ENCODE measurements around the gene SMIM10. TPM values are rescaled to one million over a fixed set of nuclear protein-coding genes. Genes with fewer than 3 reads are reported as not detected.
A peak's percentile ranks its signal among the peaks of the same experiment; 100 is the strongest.
"Not testable (repeated sequence)": the region's sequence is repeated elsewhere in the genome, so short reads cannot be mapped to it uniquely, and the experiment has no call there.

The SMIM10 gene
- total RNA-seq (1 to 10 TPM; 4.0 to 5.7 TPM), polyA plus RNA-seq (1 to 10 TPM; 5.7 to 6.6 TPM)
- long read RNA-seq, donor 1, transcript SMIM10-201 (1 exons, 1,536 nt), result major isoform, 10 of 10 reads
- long read RNA-seq, donor 1, partial matches to known transcripts, result 0 of 10 reads
- long read RNA-seq, donor 1, other reads (novel, unspliced or antisense), result 0 of 10 reads
- long read RNA-seq, donor 2, result 0 reads
- long read RNA-seq, donor 3, partial matches to known transcripts, result 0 of 4 reads
- long read RNA-seq, donor 3, other reads (novel, unspliced or antisense), result 0 of 4 reads
- long read RNA-seq, donor 4, transcript SMIM10-201 (1 exons, 1,536 nt), result major isoform, 6 of 6 reads
- long read RNA-seq, donor 4, partial matches to known transcripts, result 0 of 6 reads
- long read RNA-seq, donor 4, other reads (novel, unspliced or antisense), result 0 of 6 reads
- long read RNA-seq, donor 5, transcript SMIM10-201 (1 exons, 1,536 nt), result major isoform, 12 of 12 reads
- long read RNA-seq, donor 5, partial matches to known transcripts, result 0 of 12 reads
- long read RNA-seq, donor 5, other reads (novel, unspliced or antisense), result 0 of 12 reads

DNA sequence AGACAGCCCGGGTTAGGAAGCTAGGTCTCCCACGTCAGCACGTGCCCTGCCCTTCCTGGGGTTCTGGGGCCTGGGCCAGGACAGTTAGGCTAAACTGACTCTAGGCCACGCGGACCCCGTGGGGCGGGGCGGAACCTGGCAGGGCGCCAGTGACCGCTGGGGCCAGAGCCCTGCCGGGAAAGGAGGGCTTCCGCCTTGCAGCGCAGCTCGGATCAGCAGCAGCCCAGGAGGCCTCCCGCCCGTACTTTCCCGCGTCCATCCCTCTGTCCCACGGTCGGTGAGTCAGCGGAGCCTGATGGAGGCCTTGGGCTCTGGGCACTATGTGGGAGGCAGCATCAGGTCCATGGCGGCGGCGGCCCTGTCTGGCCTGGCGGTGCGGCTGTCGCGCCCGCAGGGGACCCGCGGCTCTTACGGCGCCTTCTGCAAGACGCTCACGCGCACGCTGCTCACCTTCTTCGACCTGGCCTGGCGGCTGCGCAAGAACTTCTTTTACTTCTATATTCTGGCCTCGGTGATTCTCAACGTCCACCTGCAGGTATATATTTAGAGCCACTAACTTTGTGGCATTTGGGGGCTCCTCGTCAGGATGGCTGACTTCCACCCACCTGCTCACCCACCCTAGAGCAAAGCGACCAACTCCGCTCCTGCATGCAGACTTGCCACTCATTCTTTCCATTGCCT is at the start of gene SMIM10:
SMIM10 (plus strand) TSS at position 191 of the 681 bp plus-strand sequence; CDS start at position 296, 105 bp downstream.
- H3K36me3 ChIP-seq (ENCODE audit: control insufficient read depth in 4 of 4, insufficient read depth in 4 of 4, low read length in 4 of 4), result no peaks in the 10 kb centered on the region
- TF ChIP-seq CTCF (IDR thresholded peaks at IDR 0.05; ENCODE audit: control extremely low read depth, extremely low read depth), result no peak
- peaks cover 0 to 12% (median 2%) of the 10 kb centered on the region in 3 donors for H3K27me3 ChIP-seq (ENCODE audit: control insufficient read depth in 3 of 3, insufficient read depth in 3 of 3, low read length in 2 of 3)
- no peaks in the 10 kb centered on the region for H3K4me1 ChIP-seq (ENCODE audit: control insufficient read depth in 5 of 5, insufficient read depth in 5 of 5, low read length in 5 of 5)
- peak within 1 kb of the TSS; percentile 1 to 10 for H3K27ac ChIP-seq (ENCODE audit: low read depth in 1 of 2, low read length in 1 of 2)
- H3K9ac ChIP-seq (ENCODE audit: insufficient read depth in 1 of 2, low read length in 2 of 2), result no peak within 1 kb of the TSS
- ATAC-seq (ENCODE audit: insufficient read depth, low FRiP score) (peak; percentile 89), DNase-seq (peak; percentile 65 to 83 (median 74))
- 1 to 29% methylated on average over 38 to 45 of the region's 45 CpGs for WGBS, 2 donors
- peaks cover 0 to 6% (median 0%) of the 10 kb centered on the region in 4 donors for H3K9me3 ChIP-seq (ENCODE audit: control insufficient read depth in 4 of 4, insufficient read depth in 3 of 4, low read length in 3 of 4)
- peak within 1 kb of the TSS; percentile 38 for H3K4me3 ChIP-seq

GRCh38 chrX:134946364-134946763 is 44.4 kb upstream of the SMIM10 start:
- H3K9ac ChIP-seq (ENCODE audit: insufficient read depth in 1 of 2, low read length in 2 of 2); H3K9me3 ChIP-seq (ENCODE audit: control insufficient read depth in 4 of 4, insufficient read depth in 3 of 4, low read length in 3 of 4); H3K4me3 ChIP-seq; H3K36me3 ChIP-seq (ENCODE audit: control insufficient read depth in 4 of 4, insufficient read depth in 4 of 4, low read length in 4 of 4); DNase-seq; H3K4me1 ChIP-seq (ENCODE audit: control insufficient read depth in 5 of 5, insufficient read depth in 5 of 5, low read length in 5 of 5); H3K27ac ChIP-seq (ENCODE audit: low read depth in 1 of 2, low read length in 1 of 2); ATAC-seq (ENCODE audit: insufficient read depth, low FRiP score); H3K27me3 ChIP-seq (ENCODE audit: control insufficient read depth in 3 of 3, insufficient read depth in 3 of 3, low read length in 2 of 3): not testable (repeated sequence)
- WGBS, 2 donors, result 79 to 93% methylated on average over 6 of the region's 6 CpGs

DNA sequence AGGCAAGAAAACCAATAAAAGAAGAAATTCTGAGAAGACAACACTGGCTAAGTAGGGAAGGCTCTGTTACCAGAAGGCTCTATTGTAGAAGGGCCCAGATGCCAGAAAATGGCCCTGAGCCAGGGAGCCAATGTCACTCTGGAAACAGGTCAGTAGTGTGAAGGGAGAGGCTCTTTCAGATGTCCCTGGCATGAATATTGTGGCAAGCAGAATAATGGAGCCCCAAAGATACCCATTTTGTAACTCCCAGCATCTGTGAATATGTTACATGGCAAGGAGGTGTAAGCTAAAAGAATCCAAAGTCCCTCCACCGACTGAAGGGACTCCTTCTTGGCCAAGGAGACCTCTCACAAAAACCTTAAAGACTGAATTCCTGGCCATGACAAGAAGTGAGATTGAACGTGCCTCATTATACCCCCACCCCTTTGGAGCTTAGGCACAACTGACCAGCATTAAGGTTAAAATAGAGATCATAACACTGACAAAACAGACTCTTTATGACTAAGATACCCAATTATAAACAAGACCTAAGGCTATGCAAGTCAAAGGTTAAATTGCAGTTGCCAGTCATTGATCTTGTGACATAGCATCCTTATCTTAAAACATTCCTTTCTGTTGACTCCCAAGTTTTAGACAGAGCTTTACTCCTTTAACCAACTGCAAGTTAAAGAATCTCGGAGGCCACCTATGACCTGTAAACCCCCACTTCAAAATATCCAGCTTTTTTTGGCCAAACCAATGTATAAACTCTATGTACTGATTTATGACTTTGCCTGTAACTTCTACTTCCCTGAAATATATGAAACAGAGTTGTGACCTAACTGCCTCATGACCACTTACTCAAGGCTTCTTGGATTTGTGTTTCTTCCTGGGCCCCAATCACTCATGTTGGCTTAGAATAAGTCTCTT is 42.2 kb upstream of the SMIM10 start:
- no peak for TF ChIP-seq CTCF (IDR thresholded peaks at IDR 0.05; ENCODE audit: control extremely low read depth, extremely low read depth)
- 54 to 82% methylated on average over 3 of the region's 3 CpGs for WGBS, 2 donors
- DNase-seq (no peak), ATAC-seq (ENCODE audit: insufficient read depth, low FRiP score) (no peak)
- Histone ChIP-seq H3K9me3 (ENCODE audit: control insufficient read depth in 4 of 4, insufficient read depth in 3 of 4, low read length in 3 of 4) (peaks cover 0 to 3% (median 0%) of the 10 kb centered on the region in 4 donors), H3K9ac (ENCODE audit: insufficient read depth in 1 of 2, low read length in 2 of 2) (no peak overlapping the region), H3K4me3 (no peak overlapping the region), H3K27me3 (ENCODE audit: control insufficient read depth in 3 of 3, insufficient read depth in 3 of 3, low read length in 2 of 3) (no peaks in the 10 kb centered on the region), H3K36me3 (ENCODE audit: control insufficient read depth in 4 of 4, insufficient read depth in 4 of 4, low read length in 4 of 4) (no peaks in the 10 kb centered on the region), H3K4me1 (ENCODE audit: control insufficient read depth in 5 of 5, insufficient read depth in 5 of 5, low read length in 5 of 5) (no peaks in the 10 kb centered on the region), H3K27ac (ENCODE audit: low read depth in 1 of 2, low read length in 1 of 2) (peak overlapping the region in 1 of 2 donors; percentile 53)

All from lung (tissue), 16 donors.